Measurements from ENCODE around the gene METTL9. TPM values are rescaled to one million over a fixed set of nuclear protein-coding genes. Genes with fewer than 3 reads are reported as not detected.

METTL9 gene
- total RNA-seq, 1 experiment from 2014 or later, result 160 TPM

Other genes starting within 250 kb of the METTL9 start
- not detected in 2 replicates for gene IGSF6, start 53.0 kb downstream of the METTL9 start, total RNA-seq (2014; rRNA removed; shearing (Covaris generic))
- gene OTOA, start 64.4 kb downstream of the METTL9 start, total RNA-seq (2014; rRNA removed; shearing (Covaris generic)), result not detected in 2 replicates

All from SJSA1 (cell line).